ENCODE data around the gene KCNA10. TPM values are rescaled to one million over a fixed set of nuclear protein-coding genes. Genes with fewer than 3 reads are reported as not detected.

The KCNA10 gene
- total RNA-seq, 2 experiments from 2014 or later = not detected

- no TSS peak for BruUV-seq (replicated peaks)
- H3K9me3 ChIP-seq (ENCODE audit: low read length) = no peaks in the 10 kb centered on the region
- no peak for DNase-seq (ENCODE audit: low spot score)
- ChIA-PET POLR2A (no interaction called here), CTCF (ENCODE audit: unreplicated experiment) (no interaction called here)
- intact Hi-C loops (cut with micrococcal nuclease; ENCODE audit: unreplicated experiment) = no loop called here
- no peaks in the 10 kb centered on the region for H3K79me2 ChIP-seq (ENCODE audit: insufficient read depth, low read depth, low read length)
- H3K27ac ChIP-seq (ENCODE audit: low read depth, low read length, poor library complexity, severe bottlenecking) = no peak overlapping the region
- no peaks in the 10 kb centered on the region for H3K36me3 ChIP-seq (ENCODE audit: insufficient read depth, low read length)
- no peaks in the 10 kb centered on the region for H3K9me2 ChIP-seq (ENCODE audit: insufficient read depth, low read length)
- no peak overlapping the region for H3K4me3 ChIP-seq (ENCODE audit: low read depth, low read length, poor library complexity, severe bottlenecking)
- no peaks in the 10 kb centered on the region; the same call in 1 of the 2 replicates for H4K20me1 ChIP-seq (ENCODE audit: insufficient read depth, low read length)
- TF ChIP-seq EZH2phosphoT487 (IDR thresholded peaks at IDR 0.05; ENCODE audit: borderline replicate concordance, low read depth, low read length) (no peak), CTCF (conservative IDR thresholded peaks at IDR 0.05; ENCODE audit: low read length) (no peak)
- no peak overlapping the region for H3K4me2 ChIP-seq (ENCODE audit: low read length)
- H2AFZ ChIP-seq (ENCODE audit: low read length) = no peak overlapping the region
- H3K4me1 ChIP-seq (ENCODE audit: insufficient read depth, low read length, poor library complexity, severe bottlenecking) = peaks cover 7% of the 10 kb centered on the region
Observed at GRCh38 chr1:110485725-110486124, 33.2 kb downstream of the KCNA10 start.

- Histone ChIP-seq H4K20me1 (ENCODE audit: insufficient read depth, low read length) (no peaks in the 10 kb centered on the region; the same call in 1 of the 2 replicates), H3K36me3 (ENCODE audit: insufficient read depth, low read length) (no peaks in the 10 kb centered on the region), H3K4me1 (ENCODE audit: insufficient read depth, low read length, poor library complexity, severe bottlenecking) (peaks cover 2% of the 10 kb centered on the region), H3K27ac (ENCODE audit: low read depth, low read length, poor library complexity, severe bottlenecking) (no peak overlapping the region), H3K4me2 (ENCODE audit: low read length) (no peak overlapping the region), H2AFZ (ENCODE audit: low read length) (no peak overlapping the region), H3K9me3 (ENCODE audit: low read length) (no peaks in the 10 kb centered on the region), H3K9me2 (ENCODE audit: insufficient read depth, low read length) (no peaks in the 10 kb centered on the region), H3K79me2 (ENCODE audit: insufficient read depth, low read depth, low read length) (no peaks in the 10 kb centered on the region), H3K4me3 (ENCODE audit: low read depth, low read length, poor library complexity, severe bottlenecking) (no peak overlapping the region)
- TF ChIP-seq EZH2phosphoT487 (IDR thresholded peaks at IDR 0.05; ENCODE audit: borderline replicate concordance, low read depth, low read length) (no peak), CTCF (conservative IDR thresholded peaks at IDR 0.05; ENCODE audit: low read length) (no peak)
- ChIA-PET CTCF (ENCODE audit: unreplicated experiment) (no interaction called here), POLR2A (no interaction called here)
- no peak for DNase-seq (ENCODE audit: low spot score)
- no TSS peak for BruUV-seq (replicated peaks)
- intact Hi-C loops (cut with micrococcal nuclease; ENCODE audit: unreplicated experiment) = no loop called here
Observed at GRCh38 chr1:110484801-110485200, 34.2 kb downstream of the KCNA10 start.

- H3K79me2 ChIP-seq (ENCODE audit: insufficient read depth, low read depth, low read length) = no peaks in the 10 kb centered on the region
- H3K4me2 ChIP-seq (ENCODE audit: low read length) = no peak overlapping the region
- H3K36me3 ChIP-seq (ENCODE audit: insufficient read depth, low read length) = no peaks in the 10 kb centered on the region
- intact Hi-C loops (cut with micrococcal nuclease; ENCODE audit: unreplicated experiment) = no loop called here
- no TSS peak for BruUV-seq (replicated peaks)
- ChIA-PET CTCF (ENCODE audit: unreplicated experiment) (no interaction called here), POLR2A (interaction anchor here (0.6 kb wide), 1 partner anchor 415 kb away, joined by 4 read pairs; no protein-coding TSS in a partner anchor)
- H3K9me2 ChIP-seq (ENCODE audit: insufficient read depth, low read length) = no peaks in the 10 kb centered on the region
- DNase-seq (ENCODE audit: low spot score) = no peak
- H4K20me1 ChIP-seq (ENCODE audit: insufficient read depth, low read length) = no peaks in the 10 kb centered on the region; the same call in 1 of the 2 replicates
- no peak overlapping the region for H2AFZ ChIP-seq (ENCODE audit: low read length)
- no peak overlapping the region for H3K27ac ChIP-seq (ENCODE audit: low read depth, low read length, poor library complexity, severe bottlenecking)
- H3K4me3 ChIP-seq (ENCODE audit: low read depth, low read length, poor library complexity, severe bottlenecking) = no peak overlapping the region
- H3K9me3 ChIP-seq (ENCODE audit: low read length) = no peaks in the 10 kb centered on the region
- TF ChIP-seq EZH2phosphoT487 (IDR thresholded peaks at IDR 0.05; ENCODE audit: borderline replicate concordance, low read depth, low read length) (no peak), CTCF (conservative IDR thresholded peaks at IDR 0.05; ENCODE audit: low read length) (no peak)
- H3K4me1 ChIP-seq (ENCODE audit: insufficient read depth, low read length, poor library complexity, severe bottlenecking) = no peaks in the 10 kb centered on the region
Observed at GRCh38 chr1:110483308-110483685, 35.7 kb downstream of the KCNA10 start.
